Suprapubic skin (tissue), 4 donors: ENCODE results near the gene PLPP1.
A peak's percentile ranks its signal among the peaks of the same experiment; 100 is the strongest.

Experiments used
- CTCF ChIP-seq, 2 donors: fragments of 200-600 bp in 1 of 2; fragments of 450-650 bp in 1 of 2; sonication (generic) in 1 of 2; IDR thresholded peaks; one replicate each; pipeline ENCODE4 v1.5.1; 2016 to 2019; ENCODE audit warnings: antibody characterized with exemption in 2 of 2, mild to moderate bottlenecking in 1 of 2, moderate library complexity in 1 of 2
- POLR2A ChIP-seq, 2 donors: fragments of 450-650 bp; IDR thresholded peaks; one replicate each; pipeline ENCODE4 v1.6.1; 2017; ENCODE audit warnings: antibody characterized with exemption in 2 of 2, mild to moderate bottlenecking in 2 of 2, moderate library complexity in 2 of 2
- POLR2AphosphoS5 ChIP-seq, 3 donors: sonication (generic); formaldehyde crosslinking; IDR thresholded peaks; one replicate each; pipeline ENCODE4 v1.6.1; 2017; ENCODE audit warnings: antibody characterized with exemption in 3 of 3

- TF ChIP-seq CTCF (IDR thresholded peaks at IDR 0.05) (peak; percentile 47 to 56), POLR2AphosphoS5 (IDR thresholded peaks at IDR 0.05) (no peak), POLR2A (IDR thresholded peaks at IDR 0.05) (no peak)
Measured at GRCh38 chr5:55407059-55407684, 127.6 kb downstream of the PLPP1 start.
